HepG2 (cell line): ENCODE measurements around the gene BAIAP2L1. TPM values are rescaled to one million over a fixed set of nuclear protein-coding genes. Genes with fewer than 3 reads are reported as not detected.

Source experiments
- ARID4A ChIP-seq: sonication (generic); formaldehyde crosslinking; IDR thresholded peaks from 2 replicates; pipeline ENCODE4 v1.5.0; 2020; ENCODE audit warnings: mild to moderate bottlenecking, missing genetic modification reagents, borderline replicate concordance
- HINFP ChIP-seq: sonication (generic); formaldehyde crosslinking; IDR thresholded peaks from 2 replicates; pipeline ENCODE4 v1.4.0; 2020; ENCODE audit warnings: low read depth, mild to moderate bottlenecking, missing genetic modification reagents
- KLF6 ChIP-seq: IDR thresholded peaks from 2 replicates; pipeline ENCODE4 v1.8.0; 2016; ENCODE audit warnings: missing biosample characterization, missing genetic modification reagents
- NR1H2 ChIP-seq: sonication (generic); formaldehyde crosslinking; IDR thresholded peaks from 2 replicates; pipeline ENCODE4 v1.8.1; 2022; ENCODE audit warnings: low read depth, missing genetic modification reagents, borderline replicate concordance
- NR2F6 ChIP-seq, 2 experiments: IDR thresholded peaks; 2 replicates each; pipeline ENCODE4 v1.6.1; 2016; ENCODE audit warnings: antibody characterized with exemption in 1 of 2, mild to moderate bottlenecking in 1 of 2
- PATZ1 ChIP-seq: sonication (generic); formaldehyde crosslinking; IDR thresholded peaks from 2 replicates; pipeline ENCODE4 v1.4.0; 2020; ENCODE audit warnings: missing genetic modification reagents
- POGZ ChIP-seq: sonication (generic); formaldehyde crosslinking; IDR thresholded peaks from 2 replicates; pipeline ENCODE4 v1.4.0; 2020; ENCODE audit warnings: mild to moderate bottlenecking, missing genetic modification reagents
- PRDM4 ChIP-seq: sonication (generic); formaldehyde crosslinking; IDR thresholded peaks from 2 replicates; pipeline ENCODE4 v1.9.0; 2021; ENCODE audit warnings: missing genetic modification reagents, borderline replicate concordance
- SALL2 ChIP-seq: sonication (generic); formaldehyde crosslinking; IDR thresholded peaks from 2 replicates; pipeline ENCODE4 v1.8.1; 2023; ENCODE audit warnings: mild to moderate bottlenecking, missing genetic modification reagents, inconsistent platforms
- TBL1XR1 ChIP-seq: fragments of 150-350 bp; IDR thresholded peaks from 2 replicates; pipeline ENCODE4 v1.6.1; 2014; ENCODE audit warnings: borderline replicate concordance, low read length; ENCODE audit not compliant: partially characterized antibody
- THAP7 ChIP-seq: sonication (generic); formaldehyde crosslinking; IDR thresholded peaks from 2 replicates; pipeline ENCODE4 v1.8.1; 2023; ENCODE audit warnings: mild to moderate bottlenecking, missing genetic modification reagents
- ZMAT3 ChIP-seq: sonication (generic); formaldehyde crosslinking; conservative IDR thresholded peaks from 2 replicates; pipeline ENCODE4 v1.7.0; 2021; ENCODE audit warnings: missing genetic modification reagents
- ZNF251 ChIP-seq: sonication (generic); formaldehyde crosslinking; IDR thresholded peaks from 2 replicates; pipeline ENCODE4 v1.9.0; 2021; ENCODE audit warnings: mild to moderate bottlenecking, missing genetic modification reagents
- ZNF34 ChIP-seq: sonication (generic); formaldehyde crosslinking; IDR thresholded peaks from 2 replicates; pipeline ENCODE4 v1.4.0; 2020; ENCODE audit warnings: mild to moderate bottlenecking, missing genetic modification reagents, borderline replicate concordance
- ZNF446 ChIP-seq: sonication (generic); formaldehyde crosslinking; IDR thresholded peaks from 2 replicates; pipeline ENCODE4 v1.5.0; 2020; ENCODE audit warnings: mild to moderate bottlenecking, missing genetic modification reagents
- ZNF850 ChIP-seq: sonication (generic); formaldehyde crosslinking; conservative IDR thresholded peaks from 2 replicates; pipeline ENCODE4 v1.9.0; 2021; ENCODE audit warnings: mild to moderate bottlenecking, missing genetic modification reagents
- polyA plus RNA-seq, 8 experiments: library from polyadenylated mRNA; depleted of rRNA in 3 of 8; stranded (reverse) in 7 of 8; unstranded in 1 of 8; fragments of >200 nt; fragmentation: Illumina TruSeq in 4 of 8; extraction: Trizol in 4 of 8; gene quantifications; 2 replicates each; pipeline versions ENCODE4 v1.2.1 to v1.2.3, GENCODE V29; 2011 to 2016; ENCODE audit warnings: low read depth in 4 of 8, missing spikeins in 1 of 8, mixed read lengths in 1 of 8; ENCODE audit not compliant: insufficient read depth in 1 of 8
- total RNA-seq, 5 experiments: library from RNA; depleted of rRNA; stranded (reverse); fragments of >200 nt; fragmentation: Illumina TruSeq; extraction: Trizol; gene quantifications; 2 replicates each; pipeline ENCODE4 v1.2.3, GENCODE V29; 2016; ENCODE audit warnings: low read depth in 1 of 5

Gene BAIAP2L1
- total and polyA plus RNA-seq, 2 of the 13 experiments (the other 11 are each of a cell fraction or from before 2014, with no cell fraction given) = 13.0 to 21.5 TPM

GRCh38 chr7:98300595-98301372 is 100.1 kb downstream of the BAIAP2L1 start (continued):
- TF ChIP-seq HINFP (no peak), TBL1XR1 (no peak), ZNF446 (no peak), SALL2 (CRISPR knock-in tag) (no peak), ZNF251 (CRISPR knock-in tag) (no peak), NR1H2 (CRISPR knock-in tag) (no peak), POGZ (CRISPR knock-in tag) (peak; percentile 27; the same call in 1 of the 2 replicates), NR2F6 (IDR thresholded peaks at IDR 0.05) (peak; percentile 76), NR2F6 (CRISPR knock-in tag; IDR thresholded peaks at IDR 0.05) (peak; percentile 92), ARID4A (peak; percentile 91), PRDM4 (CRISPR knock-in tag) (no peak), PATZ1 (CRISPR knock-in tag) (peak; percentile 32; the same call in 1 of the 2 replicates), ZNF34 (CRISPR knock-in tag) (no peak), ZNF850 (CRISPR knock-in tag) (no peak), THAP7 (CRISPR knock-in tag) (no peak), ZMAT3 (no peak), KLF6 (0 out of 2 replicates have a peak, but pooled peaks have one; percentile 27)
